Dermis blood vessel endothelial cell (primary cell): ENCODE data around the gene VILL. TPM values are rescaled to one million over a fixed set of nuclear protein-coding genes. Genes with fewer than 3 reads are reported as not detected.
"Not testable (repeated sequence)": the region's sequence is repeated elsewhere in the genome, so short reads cannot be mapped to it uniquely, and the experiment has no call there.

Experiments
- DNase-seq: peaks from one replicate; pipeline ENCODE4 v3.0.0; 2010
- total RNA-seq: library from RNA; depleted of rRNA; stranded (reverse); fragments of >200 nt; gene quantifications from 2 replicates; pipeline ENCODE4 v1.2.3, GENCODE V29; 2014

Gene VILL
- total RNA-seq, 1 donor from 2014 or later, result 8.0 TPM

GRCh38 chr3:37986479-37987314, 3.9 kb upstream of the VILL start:
- no peak for DNase-seq

DNA sequence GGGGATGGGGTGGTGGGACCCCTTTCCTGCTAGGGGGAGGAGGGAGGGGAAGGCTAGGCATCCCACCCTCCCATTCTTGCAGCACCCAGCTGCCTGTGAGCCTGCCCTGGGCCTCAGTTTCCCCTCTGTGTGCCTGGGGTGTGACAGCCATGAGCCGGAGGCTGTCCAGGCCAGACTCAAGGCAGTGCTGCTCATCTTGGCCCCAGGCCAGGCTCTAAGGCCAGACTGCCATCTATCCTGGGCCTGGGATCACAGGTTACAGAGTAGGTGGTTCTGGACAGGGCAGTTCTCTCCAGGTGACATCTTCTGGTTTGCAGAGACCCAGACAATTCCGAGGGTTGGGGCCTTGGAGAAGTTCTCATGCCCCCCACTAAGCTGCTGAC, 3.3 kb upstream of the VILL start:
- no peak for DNase-seq

GRCh38 chr3:37987751-37988179, 2.8 kb upstream of the VILL start:
- DNase-seq, result no peak

DNA sequence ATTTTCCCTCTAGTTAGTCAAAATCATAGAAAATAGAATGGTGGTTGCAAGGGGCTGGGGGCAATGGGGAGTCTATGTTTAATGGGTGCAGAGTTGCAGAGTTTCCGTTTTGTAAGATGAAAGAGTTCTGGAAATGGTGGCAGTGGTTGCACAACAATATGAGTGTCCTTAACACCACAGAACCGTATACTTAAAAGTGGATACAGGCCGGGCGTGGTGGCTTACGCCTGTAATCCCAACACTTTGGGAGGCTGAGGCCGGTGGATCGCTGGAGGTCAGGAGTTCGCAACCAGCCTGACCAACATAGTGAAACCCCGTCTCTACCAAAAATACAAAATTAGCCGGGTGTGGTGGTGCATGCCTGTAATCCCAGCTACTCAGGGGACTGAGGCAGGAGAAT, 2.2 kb upstream of the VILL start:
- not testable (repeated sequence) for DNase-seq

DNA sequence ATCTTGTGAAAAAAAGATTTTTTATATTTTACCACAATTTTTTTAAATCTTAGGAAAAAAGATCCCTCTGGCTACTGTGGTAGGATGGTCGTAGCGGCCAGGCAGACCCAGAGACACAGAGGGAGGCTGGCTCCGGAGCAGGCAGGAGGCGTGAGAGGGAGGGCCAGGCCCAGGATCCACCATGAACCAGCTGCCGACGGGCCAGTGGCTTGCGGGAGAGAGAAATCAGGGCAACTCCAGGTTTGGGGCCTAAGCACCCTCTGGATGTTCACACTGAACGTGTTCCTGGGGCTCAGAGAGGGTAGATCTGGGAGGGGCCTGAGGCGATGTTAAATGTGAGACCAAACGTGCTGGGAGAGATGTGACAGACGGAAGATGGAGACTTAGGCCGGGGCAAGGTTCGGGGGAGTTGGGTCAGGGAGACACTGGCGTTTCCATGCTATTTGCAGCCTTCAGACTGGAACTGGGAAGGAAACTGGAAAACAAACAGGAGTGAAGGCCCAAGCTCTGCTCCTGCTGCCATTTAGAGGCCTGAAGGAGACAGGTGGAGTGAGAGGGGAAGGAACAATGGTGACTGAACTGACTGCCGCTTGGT, 1.6 kb upstream of the VILL start:
- DNase-seq, result no peak

DNA sequence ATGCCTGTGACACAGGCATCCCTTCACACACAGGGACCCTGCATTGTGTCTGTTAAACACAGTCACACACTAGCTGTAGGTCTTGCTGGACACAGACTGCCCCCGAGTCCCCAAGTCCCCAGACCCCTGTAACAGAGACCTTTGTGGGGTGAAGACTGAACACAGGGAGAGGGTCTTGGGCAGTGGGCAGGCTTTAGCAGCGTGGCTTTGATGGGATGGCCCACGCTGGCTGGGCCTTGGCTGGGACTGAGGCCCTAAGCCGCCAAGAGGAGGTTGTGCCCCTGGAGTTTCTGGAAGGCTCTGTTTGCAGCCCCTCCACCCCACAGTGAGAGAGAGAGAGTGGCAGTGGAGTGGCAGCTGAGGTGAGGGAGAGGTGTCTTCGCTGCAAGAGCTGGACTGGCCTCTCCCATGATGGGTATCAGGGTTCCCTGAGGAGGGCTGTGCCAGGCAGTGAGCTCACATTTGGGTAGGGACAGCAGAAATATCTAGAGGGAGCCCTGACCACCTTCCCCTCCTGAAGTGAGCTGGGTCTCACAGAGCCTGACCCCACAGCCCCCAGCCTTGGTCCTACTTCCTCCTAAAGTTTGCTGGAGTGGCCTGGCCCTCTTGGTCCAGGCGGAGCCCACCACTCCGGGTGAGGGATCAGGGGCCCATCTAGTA, 635 bp upstream of the VILL start:
- DNase-seq, result no peak

GRCh38 chr3:37991109-37991508, 523 bp downstream of the VILL start:
- no peak for DNase-seq

GRCh38 chr3:37991823-37992222, 1.2 kb downstream of the VILL start:
- no peak for DNase-seq

DNA sequence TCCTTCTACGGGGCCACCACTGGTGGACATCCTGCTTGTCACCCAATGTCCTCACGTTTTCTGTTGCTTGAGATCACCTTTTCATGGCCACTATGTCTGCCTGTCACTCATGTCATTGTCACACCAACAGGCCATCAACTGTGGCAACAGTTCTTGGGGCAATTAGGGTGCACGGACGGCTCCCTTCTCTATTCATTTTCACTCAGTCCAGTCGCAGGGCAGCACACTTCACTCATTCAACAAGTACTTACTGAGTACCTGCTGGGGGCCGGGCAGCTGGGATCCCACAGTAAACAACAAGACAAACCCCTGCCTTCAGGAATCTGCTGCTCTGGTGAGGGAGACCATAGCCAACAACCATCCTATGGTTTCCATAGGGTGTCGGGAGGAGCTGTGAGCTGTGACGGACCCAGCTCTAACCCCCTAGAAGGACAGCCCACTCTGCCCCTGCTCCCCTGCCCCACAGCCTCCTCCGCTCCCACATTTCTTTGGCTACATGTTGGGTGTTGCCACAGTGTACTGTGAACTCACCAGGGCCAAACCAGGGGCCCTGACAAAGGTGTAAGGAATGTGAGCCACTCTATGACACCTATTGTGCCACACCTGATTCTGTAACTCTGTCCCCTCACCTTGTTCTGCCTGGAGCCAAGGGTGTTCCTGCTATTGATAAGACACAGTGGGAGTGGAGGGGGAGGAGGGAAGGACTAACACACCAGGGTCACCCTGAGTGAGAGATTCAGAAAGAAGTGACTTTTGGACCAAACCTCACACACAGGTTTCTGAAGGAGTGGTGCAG, 1.9 kb downstream of the VILL start:
- no peak for DNase-seq

GRCh38 chr3:37993067-37993455, 2.5 kb downstream of the VILL start:
- DNase-seq, result no peak

GRCh38 chr3:37993460-37993819, 2.9 kb downstream of the VILL start:
- DNase-seq, result no peak

DNA sequence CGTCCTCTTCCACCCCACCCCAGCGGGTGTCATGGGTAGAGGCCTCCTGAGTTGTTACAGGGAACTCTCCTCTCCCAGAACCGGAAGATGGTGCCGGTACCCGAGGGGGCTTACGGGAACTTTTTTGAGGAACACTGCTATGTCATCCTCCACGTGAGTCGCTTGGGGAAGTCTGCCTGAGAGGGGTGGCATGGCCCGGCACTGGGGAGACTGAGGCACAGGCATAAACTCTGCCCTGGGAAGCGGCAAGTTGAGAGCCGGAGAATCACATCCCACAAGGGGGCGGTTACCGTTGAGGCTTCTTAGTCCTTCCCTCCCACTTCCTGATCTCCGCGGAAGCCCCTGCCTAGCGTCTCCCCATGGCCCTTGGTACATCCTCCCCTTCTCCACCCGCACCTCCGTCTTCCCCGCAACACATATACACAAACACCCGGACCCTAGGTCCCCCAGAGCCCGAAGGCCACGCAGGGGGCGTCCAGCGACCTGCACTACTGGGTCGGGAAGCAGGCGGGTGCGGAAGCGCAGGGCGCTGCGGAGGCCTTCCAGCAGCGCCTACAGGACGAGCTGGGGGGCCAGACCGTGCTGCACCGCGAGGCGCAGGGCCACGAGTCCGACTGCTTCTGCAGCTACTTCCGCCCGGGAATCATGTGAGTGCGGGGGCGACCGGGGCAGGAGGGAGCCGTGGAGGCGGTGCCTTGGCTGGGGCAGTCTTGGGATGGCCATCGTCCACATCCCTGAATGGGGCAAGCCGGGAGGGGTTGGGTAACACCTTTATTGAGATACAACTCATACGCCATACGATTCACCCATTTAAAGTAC, 3.4 kb downstream of the VILL start:
- DNase-seq, result peak; percentile 81

GRCh38 chr3:37994639-37994972, 4.0 kb downstream of the VILL start:
- no peak for DNase-seq

- DNase-seq, result no peak
Measured at GRCh38 chr3:37995652-37996641, 5.4 kb downstream of the VILL start.

- DNase-seq, result peak; percentile 93
Measured at GRCh38 chr3:37996785-37997301, 6.3 kb downstream of the VILL start.

DNA sequence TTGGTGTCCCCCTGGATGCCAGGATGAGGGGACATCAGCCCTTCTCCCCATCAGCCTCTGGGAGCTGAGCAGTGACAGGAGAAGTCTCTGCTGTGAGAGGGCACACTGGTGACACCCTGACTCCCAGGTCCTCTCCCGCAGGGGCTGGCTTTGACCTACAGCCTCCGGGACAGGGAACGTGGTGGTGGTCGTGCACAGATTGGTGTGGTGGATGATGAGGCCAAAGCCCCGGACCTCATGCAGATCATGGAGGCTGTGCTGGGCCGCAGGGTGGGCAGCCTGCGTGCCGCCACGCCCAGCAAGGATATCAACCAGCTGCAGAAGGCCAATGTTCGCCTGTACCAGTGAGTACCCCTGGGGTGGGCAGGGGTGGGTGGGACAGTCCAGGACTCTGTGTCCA, 6.8 kb downstream of the VILL start:
- DNase-seq, result no peak

GRCh38 chr3:37997791-37998370, 7.3 kb downstream of the VILL start:
- DNase-seq, result no peak

DNA sequence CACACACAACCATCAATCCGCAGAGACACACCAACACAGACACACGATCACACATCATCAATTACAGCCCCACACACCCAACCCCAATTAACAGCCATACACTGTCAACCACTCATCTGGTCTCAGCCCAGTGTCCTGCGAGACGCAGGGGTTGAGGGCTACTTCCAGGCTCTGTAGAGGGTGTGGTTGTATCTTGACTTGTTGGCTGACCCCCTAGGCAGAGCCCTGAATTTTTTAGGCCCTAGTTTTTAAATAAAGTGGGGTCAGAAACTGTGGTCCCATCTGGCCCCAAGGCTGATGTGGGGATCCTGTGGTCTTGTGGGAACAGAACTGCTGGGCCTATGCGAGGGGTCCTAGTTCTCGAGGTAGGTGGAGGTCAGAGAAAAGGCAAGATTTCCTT, 9.2 kb downstream of the VILL start:
- DNase-seq, result no peak

- no peak for DNase-seq
Measured at GRCh38 chr3:38000242-38000916, 9.8 kb downstream of the VILL start.

DNA sequence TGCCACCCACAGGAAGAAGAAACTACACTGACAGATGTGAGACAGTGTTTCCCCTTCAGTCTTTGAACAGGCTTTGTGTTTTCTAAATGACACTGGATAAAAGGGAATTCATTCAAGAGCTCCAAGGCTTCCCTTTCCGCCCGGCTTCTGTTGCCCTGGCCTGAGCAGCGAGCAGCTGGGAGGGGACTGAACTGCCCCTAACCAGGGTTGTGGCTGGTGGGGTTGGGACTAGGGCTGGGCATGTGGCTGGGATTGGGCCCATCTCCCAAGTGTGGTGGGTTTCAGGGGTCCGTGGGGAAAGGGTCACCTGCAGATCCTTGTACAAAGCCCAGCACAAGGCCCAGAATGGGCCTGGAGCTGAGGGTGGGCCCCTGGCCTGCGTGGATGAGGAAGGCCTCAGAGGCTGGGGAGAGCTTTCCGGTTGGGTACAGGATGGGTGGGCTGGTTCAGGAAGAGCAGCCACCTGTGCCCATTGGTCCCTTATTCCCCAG, 10.4 kb downstream of the VILL start:
- DNase-seq, result no peak
